Measurements from ENCODE around the gene EXOC6.

EXOC6 gene

GRCh38 chr10:93063144-93063976 is 215.0 kb downstream of the EXOC6 start:
- DNase-seq (ENCODE audit: low read depth in 2 of 2, low spot score in 1 of 2): no peak

- DNase-seq (ENCODE audit: low read depth in 2 of 2, low spot score in 1 of 2): no peak
These were observed 215.8 kb downstream of the EXOC6 start for GRCh38 chr10:93063977-93064660.

- no peak for DNase-seq (ENCODE audit: low read depth in 2 of 2, low spot score in 1 of 2)
These were observed 216.7 kb downstream of the EXOC6 start for GRCh38 chr10:93064874-93065660.

- DNase-seq (ENCODE audit: low read depth in 2 of 2, low spot score in 1 of 2): no peak
These were observed 217.6 kb downstream of the EXOC6 start for GRCh38 chr10:93065675-93066543.

- no peak for DNase-seq (ENCODE audit: low read depth in 2 of 2, low spot score in 1 of 2)
These were observed 218.2 kb downstream of the EXOC6 start for GRCh38 chr10:93066544-93066913.

- DNase-seq (ENCODE audit: low read depth in 2 of 2, low spot score in 1 of 2): no peak
These were observed 219.4 kb downstream of the EXOC6 start for GRCh38 chr10:93067443-93068365.

- no peak for DNase-seq (ENCODE audit: low read depth in 2 of 2, low spot score in 1 of 2)
These were observed 220.3 kb downstream of the EXOC6 start for GRCh38 chr10:93068411-93069244.

GRCh38 chr10:93069245-93069561 is 220.9 kb downstream of the EXOC6 start:
- no peak for DNase-seq (ENCODE audit: low read depth in 2 of 2, low spot score in 1 of 2)

- DNase-seq (ENCODE audit: low read depth in 2 of 2, low spot score in 1 of 2): no peak
These were observed 222.3 kb downstream of the EXOC6 start for GRCh38 chr10:93070378-93071176.

- no peak for DNase-seq (ENCODE audit: low read depth in 2 of 2, low spot score in 1 of 2)
These were observed 222.8 kb downstream of the EXOC6 start for GRCh38 chr10:93071177-93071472.

- no peak for DNase-seq (ENCODE audit: low read depth in 2 of 2, low spot score in 1 of 2)
These were observed 223.4 kb downstream of the EXOC6 start for GRCh38 chr10:93071674-93072224.

- no peak for DNase-seq (ENCODE audit: low read depth in 2 of 2, low spot score in 1 of 2)
These were observed 223.9 kb downstream of the EXOC6 start for GRCh38 chr10:93072225-93072712.

GRCh38 chr10:93072713-93073538 is 224.6 kb downstream of the EXOC6 start:
- DNase-seq (ENCODE audit: low read depth in 2 of 2, low spot score in 1 of 2): no peak

- DNase-seq (ENCODE audit: low read depth in 2 of 2, low spot score in 1 of 2): no peak
These were observed 225.3 kb downstream of the EXOC6 start, which contains the start of gene CYP26A1 for GRCh38 chr10:93073539-93074146. Gene CYP26A1, plus strand, starts transcription at chr10:93073893. Its CDS starts 42 bp downstream, at chr10:93073935.

GRCh38 chr10:93074147-93074596 is 225.9 kb downstream of the EXOC6 start:
- no peak for DNase-seq (ENCODE audit: low read depth in 2 of 2, low spot score in 1 of 2)

- no peak for DNase-seq (ENCODE audit: low read depth in 2 of 2, low spot score in 1 of 2)
These were observed 226.5 kb downstream of the EXOC6 start for GRCh38 chr10:93074597-93075368.

All from stimulated activated CD8-positive, alpha-beta memory T cell treated with anti-CD3 and anti-CD28 coated beads, Interleukin-4, amount 100 ng/mL, for 1 hour (primary cell).